DMS 273 treated with DMSO at 0.1 percent for 48 hours (cell line): ENCODE results near the gene STARD8.

ENCODE experiments used
- DNase-seq: peaks from one replicate; lab custom pipeline; 2025; lab: John Stamatoyannopoulos, UW

Gene STARD8

DNA sequence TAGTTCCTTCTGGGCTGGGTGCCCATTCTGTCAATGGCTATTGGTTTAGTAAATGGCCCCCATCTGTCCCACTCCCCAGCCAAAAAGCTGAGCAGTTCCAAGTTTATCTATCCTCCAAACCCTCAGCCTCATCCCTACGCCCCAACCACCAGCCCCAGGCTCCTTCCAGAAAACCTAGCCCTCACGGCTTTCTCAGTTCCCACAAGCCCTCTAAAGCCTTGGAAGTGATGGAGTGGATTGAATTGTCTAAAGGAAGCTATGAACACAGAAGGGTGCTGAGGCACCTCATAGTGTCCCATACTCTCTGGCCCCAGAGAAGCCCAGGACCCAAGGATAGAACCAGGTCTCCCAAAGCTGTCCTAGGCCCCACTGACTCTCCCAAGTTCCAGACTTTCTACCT, 105.8 kb downstream of the STARD8 start:
- DNase-seq, result no peak

DNA sequence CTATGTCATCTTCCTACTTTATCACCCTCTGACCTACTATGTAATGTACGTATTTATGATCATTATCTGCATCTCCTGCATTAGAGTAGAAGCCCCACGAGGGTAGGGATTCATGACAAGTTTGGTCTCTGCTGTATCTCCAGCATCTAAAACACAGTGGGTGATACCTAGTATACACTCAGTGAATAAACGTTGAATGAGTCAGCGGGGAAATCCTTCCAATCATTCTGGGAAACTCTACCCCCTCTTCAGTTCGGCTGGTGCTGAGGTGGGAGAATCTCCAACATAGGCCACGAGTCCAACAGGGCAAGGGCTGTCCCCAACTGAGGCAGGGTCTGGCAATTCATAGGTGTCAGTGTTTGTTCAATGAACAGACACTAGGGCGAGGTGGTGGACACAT, 106.9 kb downstream of the STARD8 start:
- no peak for DNase-seq

DNA sequence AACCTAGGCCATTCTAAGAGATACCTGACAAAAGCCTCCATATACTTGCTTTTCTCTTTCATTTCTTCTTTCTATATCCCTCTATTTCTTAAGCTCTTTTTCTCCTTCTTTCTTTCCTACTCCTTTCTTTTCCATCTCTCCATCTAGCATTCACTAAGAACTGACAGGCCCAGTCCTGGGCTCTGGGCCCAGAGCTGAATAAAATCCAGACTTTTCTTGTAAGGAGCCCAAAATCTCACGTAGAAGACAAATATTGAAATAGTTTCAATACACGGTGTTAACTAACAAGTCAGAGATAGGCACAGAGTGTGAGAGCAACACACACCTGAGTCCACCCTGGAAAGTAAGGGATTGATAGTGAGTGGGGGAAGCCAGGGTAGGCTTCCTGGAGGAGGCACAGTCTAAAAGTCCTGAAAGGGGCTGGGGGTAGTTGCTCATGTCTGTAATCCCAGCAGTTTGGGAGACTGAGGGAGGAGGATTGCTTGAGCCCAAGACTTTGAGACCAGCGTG, 108.2 kb downstream of the STARD8 start:
- no peak for DNase-seq

DNA sequence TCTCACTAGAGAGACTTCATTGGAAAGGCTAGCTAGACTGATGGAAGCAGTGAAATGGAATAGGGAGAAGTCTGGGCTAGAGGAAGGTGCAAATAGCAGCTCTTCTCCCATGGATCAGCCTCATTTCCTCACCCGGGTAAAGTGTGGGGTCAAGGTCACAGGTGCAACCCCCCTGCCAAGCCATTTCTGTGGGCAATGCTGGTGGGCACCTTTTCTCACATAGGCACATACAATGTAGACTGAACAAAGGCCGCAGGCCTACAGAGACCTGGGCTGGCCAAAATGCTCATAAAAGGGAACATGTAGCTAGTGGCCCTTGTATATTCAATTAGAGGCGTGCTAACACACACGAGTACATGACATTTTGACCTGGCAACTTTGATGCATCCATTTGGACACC, 109.9 kb downstream of the STARD8 start:
- DNase-seq, result no peak

DNA sequence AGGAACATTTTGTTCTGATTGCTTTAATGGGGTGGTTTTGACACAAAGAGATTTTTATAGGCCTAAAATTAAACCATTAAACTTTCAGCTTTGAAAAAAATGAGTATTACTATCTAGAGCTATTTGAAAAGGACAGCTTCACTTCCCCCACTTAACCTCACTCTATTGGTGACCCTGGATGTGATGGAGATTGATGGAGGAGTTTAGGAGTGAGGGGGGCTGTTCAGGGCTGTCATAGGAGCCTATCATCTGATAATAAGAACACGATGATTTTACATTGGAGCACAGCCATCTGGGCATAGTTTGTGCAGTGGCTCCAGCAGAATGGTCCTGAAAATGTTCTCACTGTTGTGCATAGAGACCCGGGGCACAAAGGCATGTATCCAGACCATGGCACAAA, 110.3 kb downstream of the STARD8 start:
- no peak for DNase-seq

DNA sequence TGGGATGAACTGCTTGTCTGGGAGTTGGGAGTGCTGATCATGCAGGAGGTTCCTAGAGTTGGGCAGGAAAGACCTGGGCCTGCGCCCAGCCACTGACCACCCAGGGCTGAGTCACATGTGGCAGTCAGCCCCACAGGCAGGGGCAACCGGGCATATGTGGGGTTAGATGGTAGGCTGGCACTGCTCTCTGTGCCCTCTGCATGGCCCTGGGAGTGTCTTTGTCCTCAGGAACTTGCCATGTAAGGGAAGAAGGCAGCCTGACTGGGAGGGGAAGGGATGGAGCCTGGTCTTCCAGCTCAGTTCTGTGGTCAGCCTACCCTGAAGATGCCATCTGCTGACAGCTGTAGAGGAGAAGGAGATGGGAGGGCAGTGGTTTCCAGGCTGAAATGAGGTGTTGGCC, 111.2 kb downstream of the STARD8 start:
- no peak for DNase-seq

DNA sequence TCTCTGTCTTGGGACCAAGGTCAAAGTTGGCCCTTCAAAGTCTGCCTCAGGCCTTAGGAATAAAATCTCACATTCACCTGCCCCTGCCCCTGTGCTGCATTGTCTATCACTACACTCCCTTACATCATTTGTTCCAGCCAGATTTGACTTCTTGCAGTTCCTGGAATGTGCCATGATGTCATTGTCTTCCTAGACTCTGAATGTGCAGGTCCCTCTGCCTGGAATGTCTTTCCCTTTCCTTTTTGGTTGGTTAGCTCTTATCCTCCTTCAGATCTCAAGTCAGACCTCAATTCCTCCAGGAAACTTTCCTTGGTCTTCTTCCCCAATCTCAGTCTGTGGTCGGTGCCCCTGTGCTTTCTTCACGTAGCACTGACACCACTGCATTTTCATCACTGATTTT, 113.6 kb downstream of the STARD8 start:
- no peak for DNase-seq

DNA sequence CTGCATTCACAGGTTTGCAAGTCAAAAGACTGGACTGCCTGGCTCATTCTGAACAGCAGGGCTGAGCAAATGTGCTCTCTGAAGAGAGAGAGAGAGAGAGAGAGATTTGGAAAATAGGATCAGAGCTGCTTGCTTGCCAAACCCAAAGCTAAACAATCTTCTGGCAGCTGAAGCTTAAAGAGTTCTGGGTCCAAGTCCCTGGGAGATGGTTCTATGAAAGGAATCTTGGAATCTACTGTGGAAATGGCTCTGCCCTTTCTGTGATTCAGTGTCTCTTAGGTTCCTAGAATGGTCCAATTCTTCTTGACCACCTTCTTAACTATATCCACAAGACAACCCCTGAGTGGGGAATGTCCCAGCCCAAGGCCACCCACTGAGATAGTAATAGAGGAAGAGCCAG, 115.3 kb downstream of the STARD8 start:
- no peak for DNase-seq

DNA sequence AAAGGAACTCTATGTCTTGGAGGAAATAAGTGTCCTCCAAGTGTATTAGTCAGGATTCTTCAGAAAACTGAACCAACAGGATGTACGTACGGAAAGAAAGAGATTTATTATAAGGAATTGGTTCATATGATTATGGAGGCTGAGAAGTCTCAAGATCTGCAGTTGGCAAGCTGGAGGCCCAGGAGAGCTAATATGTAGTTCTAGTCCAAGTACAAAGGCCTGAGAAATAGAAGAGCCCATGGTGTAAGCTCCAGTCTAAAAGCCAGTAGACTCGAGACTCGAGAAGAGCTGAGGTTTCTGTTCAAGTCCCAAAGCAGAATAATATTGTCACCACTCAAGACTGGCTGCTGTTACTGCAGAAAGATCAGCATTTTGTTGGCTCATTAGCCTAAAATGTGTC, 116.0 kb downstream of the STARD8 start:
- DNase-seq, result no peak
